HPDE6-E6E7 (cell line): Measurements from ENCODE around the gene ARL15.
"Not testable (repeated sequence)": the region's sequence is repeated elsewhere in the genome, so short reads cannot be mapped to it uniquely, and the experiment has no call there.

Experiments
- DNase-seq: peaks from one replicate; pipeline ENCODE4 v3.0.0; 2011; ENCODE audit warnings: missing footprints; ENCODE audit errors: extremely low spot score

The ARL15 gene

DNA sequence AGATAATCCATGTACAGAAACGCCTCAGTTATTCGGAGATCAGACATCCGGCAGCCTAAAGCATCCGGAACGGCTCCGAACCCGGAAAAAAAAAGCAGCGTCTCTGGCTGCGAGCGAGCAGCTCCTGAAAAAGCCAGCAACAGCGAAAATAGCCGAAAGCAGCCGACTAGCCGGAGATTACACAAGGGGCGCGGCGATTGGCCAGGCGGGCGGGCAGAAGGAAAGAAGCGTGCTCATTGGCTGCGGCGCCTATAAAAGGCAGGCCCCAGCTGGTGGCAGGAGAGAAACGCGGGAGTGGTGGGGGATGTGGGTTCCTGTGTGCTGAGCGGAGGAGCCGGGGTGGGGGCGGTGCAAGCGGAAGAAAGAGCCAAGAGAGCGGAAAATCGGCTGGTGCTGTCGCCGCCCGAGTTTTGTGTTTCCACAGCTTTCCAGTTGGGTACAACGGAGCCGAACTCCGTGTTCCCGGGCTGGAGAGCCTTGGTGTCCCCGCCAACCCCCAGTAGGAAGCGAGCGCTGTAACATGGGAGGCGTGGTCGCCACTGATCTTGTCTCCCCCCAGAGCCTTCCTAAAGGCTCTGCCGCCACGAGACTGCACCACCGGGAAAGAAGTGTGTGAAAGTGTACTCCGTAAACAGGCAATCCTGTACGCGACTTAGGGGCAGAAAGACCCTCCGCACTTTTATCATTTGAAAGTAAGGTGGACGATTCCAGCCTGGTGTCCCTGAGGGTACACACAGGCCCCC, at the start of gene ARL15:
Gene ARL15, minus strand, starts transcription at position 141 of the 743 bp plus-strand sequence.
- peak; percentile 96 for DNase-seq

DNA sequence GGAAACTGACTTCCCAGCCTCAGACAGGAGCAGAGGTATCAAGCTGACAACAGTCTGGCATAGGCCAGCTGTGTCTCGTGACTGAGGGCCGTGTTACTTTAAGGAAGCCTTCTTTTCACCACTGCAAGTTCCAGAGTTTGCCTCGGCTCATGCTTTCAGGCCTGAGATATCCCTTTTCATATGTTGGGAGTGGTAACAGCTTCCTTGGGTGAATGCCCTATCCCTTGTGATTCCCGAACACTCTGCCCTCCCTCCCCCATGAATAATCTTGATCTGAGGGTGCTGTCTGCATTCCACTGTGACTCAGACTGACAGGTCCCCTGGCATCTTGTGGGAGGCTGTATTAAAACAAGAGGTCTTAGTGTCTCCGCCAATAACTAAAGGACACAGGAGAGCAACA, 49.7 kb upstream of the ARL15 start:
- peak; percentile 57 for DNase-seq

DNA sequence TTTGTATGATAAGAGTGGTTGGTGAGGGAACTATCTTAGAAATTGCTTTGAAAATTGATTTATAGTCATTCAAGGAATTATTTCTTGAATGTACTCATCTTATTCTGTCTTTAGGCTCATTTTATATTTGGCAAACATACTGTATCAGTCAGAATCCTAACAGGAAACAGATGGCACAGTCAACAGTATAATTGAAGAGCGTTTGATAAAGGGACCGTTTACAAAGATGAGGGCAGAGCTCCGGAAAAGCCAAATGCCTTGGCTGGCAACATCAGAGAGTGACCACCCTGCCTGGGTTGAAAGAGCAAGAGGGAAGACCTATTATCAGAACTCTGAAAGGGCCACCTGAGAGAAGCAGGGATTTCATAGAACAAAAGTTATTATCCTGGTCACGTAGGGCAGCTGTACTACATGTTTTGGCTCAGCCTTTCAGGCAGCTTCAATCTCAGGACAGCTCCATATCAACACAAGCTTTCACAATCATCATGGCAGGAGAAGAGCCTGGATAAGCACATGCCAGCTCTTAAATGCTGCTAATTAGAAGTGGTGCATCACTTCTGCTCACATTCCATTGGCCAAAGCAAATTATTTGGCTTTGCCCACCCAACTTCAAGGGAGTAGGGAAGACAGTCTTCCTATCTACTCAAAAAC, 47.2 kb upstream of the ARL15 start:
- no peak for DNase-seq

DNA sequence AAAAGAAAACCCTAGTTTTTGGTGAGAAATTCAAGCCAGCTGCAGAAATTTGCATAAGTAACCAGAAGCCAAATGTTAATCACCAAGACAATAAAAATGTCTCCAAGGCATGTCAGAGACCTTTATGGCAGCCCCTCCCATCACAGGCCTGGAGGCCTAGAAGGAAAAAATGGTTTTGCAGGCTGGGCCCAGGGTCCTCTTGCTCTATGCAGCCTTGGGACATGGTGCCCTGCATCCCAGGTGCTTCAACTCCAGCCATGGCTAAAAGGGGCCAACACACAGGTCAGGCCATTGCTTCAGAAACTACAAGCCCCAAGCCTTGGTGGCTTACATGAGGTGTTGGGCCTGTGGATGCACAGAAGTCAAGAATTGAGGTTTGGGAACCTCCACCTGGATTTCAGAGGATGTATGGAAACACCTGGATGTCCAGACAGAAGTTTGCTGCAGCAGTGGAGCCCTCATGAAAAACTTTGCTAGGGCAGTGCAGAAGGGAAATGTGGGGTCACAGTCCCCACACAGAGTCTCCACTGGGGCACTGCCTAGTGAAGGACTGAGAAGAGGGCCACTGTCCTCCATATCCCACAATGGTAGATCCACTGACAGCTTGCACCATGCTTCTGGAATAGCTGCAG, 43.7 kb upstream of the ARL15 start:
- not testable (repeated sequence) for DNase-seq

DNA sequence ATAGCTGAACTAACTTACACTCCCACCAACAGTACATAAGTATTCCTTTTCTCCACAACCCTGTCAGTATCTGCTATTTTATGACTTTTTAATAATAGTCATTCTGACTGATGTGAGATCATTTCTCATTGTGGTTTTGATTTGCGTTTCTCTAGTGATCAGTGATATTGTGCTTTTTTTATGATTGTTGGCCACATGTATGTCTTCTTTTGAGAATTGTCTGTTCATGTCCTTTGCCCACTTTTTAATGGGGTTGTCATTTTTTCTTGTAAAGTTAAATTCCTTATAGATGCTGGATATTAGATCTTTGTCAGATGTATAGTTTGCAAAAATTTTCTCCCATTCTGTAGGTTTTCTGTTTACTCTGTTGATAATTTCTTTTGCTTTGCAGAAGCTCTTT, 42.2 kb upstream of the ARL15 start:
- not testable (repeated sequence) for DNase-seq

DNA sequence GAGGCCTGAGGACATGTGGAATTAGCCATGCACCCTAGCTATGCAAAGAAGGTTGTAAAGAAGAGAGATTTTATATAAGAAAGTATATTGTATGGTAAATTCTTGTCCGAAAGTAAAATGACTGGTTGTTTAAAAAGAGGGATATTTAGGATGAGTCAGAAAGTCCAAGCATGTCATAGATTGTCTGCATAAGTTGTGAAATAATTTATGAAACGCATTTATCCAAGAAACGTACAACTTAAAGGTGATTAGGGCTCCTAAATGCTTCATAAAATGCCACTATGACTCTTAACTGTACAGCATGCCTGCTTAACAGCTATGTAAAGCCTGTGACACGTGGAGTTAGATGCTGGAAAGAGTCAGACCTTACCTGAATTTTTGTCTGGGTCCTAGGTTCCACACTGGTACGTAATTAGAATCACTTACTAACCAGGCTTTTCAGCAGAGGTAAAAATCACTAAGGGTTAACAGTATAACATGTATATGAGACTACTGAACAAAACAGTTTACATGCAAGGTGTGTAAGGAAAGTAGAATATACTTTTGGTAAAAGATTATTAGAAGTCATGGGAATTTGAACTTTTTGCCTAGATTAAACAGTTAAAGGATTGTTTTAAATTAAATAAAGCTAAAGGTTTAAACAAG, 37.0 kb upstream of the ARL15 start:
- DNase-seq: no peak

DNA sequence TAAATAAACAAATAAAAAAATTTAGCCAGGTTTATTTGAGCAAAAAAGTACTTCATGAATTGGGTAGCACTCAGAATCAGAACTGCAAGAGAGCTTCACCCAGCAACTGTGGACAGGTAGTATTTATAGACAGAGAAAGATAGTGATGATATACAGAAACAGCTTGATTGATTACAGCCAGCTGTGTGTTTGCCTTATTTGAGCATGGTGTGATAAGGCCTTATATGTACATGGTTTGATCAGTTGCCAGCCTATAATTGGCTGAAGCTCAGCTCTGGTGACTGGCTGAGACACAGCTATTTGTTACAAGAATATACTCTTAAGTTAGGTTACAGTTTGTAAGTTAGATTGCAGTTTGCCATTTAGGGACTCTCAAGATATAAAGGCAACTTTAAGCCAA, 34.3 kb upstream of the ARL15 start:
- no peak for DNase-seq

DNA sequence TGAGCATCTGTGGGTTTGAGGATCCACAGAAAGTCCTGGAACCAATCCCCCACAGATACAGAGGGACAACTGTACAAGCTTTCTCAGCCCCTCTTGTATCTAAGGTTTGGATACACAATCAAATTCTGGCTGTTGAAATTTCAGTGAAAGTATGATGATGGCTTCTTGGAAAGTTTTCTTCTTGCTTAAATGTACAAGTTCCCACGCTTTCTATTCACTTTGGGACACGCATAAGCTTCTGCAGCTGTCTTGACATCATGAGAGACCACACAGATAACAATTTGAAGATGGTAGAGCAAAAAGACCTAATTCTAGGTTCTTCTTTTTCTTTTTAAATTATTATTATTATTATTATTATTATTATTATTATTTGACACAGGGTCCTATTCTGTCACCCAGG, 31.6 kb upstream of the ARL15 start:
- no peak for DNase-seq

DNA sequence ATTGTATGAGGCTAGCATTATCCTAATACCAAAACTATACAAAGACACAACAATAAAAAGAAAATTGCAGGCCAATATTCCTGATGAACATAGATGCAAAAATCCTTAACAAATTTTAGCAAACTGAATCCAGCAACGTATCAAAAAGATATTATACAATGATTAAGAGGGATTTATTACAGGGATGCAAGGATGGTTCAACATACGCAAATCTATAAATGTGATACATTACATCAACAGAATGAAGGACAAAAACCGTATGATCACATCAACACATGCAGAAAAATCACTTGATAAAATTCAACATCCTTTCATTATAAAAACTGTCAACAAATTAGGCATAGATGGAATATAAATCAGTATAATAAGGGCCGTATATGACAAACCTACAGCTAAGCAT, 27.1 kb upstream of the ARL15 start:
- no peak for DNase-seq

DNA sequence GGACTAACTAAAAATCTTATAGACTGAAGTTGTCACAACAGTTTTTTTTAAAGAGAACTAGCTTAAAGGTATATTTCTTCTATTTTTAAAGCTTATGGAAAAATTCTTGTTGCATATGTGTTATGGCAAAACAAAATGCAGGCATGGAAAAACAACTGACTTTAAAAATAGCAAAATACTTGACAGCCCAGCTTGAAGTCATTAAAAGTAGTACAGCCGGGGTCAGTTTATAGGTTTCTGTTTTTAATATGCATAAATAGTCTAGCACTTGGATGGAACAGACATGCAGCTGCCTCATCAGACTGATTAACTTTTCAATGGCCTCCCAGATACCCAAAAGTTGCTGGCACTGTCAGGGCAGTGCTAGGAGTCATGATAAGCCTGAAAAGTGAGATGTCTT, 22.3 kb upstream of the ARL15 start:
- DNase-seq: no peak

DNA sequence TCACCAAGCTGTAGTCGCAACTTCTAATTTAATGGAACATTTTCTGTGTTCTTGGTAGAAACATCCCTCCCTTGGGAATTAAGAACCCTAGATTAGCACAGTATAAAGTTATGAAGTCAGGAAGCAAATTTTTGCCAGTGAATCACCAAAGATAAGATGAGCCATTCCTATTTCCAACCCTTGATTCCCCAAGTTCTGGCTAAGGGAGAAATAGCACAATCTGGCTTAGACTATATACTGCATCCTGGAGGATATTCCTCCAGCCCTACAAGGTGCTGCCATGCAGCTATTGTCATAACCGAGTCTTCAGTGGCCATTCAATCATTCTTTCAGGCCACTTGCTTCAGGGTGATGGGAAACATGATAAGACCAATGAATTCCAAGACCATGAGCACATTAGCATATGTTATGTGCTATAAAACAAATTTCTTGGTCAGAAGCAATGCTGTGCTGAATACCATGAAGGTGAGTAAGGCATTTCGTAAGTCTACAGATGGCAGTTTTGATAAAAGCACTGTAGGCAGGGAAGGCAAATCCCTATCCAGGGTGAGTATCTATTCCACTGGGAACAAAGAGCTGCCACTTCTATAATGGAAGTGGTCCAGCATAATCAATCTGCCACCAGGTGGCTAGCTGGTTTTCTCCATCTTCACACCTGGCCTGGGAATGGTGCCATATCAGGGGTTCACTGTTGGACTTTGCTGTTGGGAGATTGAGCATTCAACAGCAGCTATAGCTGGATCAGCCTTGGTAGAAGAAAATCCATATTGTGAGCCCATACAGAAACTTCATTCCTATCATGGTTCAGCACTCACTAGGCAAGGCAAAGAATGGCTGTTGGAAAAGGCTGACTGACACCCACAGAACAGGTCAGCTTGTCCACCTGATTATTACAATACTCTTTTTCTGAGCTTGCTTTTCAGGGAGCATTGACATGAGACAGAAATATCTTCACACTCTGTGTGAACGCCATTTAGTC, 19.6 kb upstream of the ARL15 start:
- DNase-seq: peak; percentile 50

DNA sequence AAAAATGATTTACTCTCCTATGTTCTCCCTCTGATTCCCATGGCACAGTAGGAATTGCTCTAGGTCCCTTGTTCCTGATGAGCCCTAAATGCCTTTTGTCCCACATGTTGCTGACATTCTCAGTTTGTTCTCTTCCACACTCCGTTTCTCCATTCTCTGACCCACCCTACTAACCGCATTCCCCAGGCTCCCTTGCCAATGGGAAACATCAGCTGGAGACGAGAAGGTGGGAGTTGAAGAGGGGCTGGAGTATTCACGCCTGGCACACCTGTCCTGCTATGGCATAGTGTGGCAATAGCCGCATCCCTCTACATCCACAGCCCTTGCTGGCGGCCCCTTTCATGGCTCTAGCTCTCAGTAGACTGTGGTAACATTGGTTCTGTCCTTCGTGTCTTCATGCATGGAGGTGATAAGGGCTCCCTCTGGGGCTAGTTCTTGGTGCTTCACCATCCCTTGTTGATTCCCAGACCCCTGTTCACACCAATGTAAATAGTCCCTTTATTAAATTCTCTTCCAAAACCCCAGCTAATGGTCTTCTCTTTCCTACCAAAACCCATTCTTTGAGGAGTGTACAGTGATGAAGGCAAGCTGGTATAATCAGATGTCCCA, 16.4 kb upstream of the ARL15 start:
- no peak for DNase-seq

DNA sequence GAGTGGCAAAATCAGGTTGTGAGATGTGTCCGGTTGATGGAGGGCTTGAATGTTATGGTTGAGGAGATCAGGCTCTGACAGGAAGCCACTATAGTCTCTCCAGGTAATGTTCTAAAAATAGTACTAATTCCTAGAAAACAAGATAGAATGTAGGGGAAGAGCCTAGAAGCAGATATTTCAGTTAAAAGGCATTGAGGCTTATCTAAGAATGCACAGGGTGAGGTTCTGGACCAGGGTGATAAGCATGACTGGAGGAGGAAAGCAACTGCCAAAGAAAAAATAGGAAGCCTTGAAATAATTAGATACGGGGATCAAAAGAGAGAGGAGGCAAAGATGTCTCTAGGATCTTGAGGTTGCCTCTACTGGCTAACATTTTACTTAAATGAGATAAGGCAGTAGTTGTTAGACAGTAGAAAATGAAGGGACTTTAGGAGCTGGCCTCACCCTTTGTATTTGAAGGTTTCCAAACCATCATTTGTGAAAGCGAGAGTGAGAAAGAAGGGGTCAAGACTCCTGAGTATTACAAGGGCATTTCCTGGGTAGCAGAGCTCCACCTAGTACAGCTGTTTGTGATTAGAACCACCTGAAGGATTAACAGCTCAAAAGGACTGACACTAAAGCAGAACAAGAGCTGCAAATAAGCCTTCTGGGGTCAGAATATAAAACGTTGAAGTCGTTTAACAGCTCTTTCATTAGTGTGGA, 15.4 kb upstream of the ARL15 start:
- DNase-seq: no peak

DNA sequence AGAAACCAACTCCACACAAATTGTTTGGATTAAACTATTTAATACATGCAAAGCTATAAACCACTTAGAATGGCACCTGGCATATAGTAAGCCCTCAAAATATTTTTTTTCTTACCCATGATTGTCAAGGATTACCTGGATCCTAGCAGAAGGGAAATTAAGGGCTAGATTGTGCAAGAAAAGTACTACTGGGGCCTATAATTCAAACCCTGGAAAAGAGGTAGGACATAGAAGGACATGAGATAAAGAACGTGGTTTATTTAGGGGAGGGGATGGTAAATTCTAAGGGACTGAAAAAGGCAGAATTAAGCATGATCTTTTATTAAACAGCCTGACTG, 14.9 kb upstream of the ARL15 start:
- no peak for DNase-seq

DNA sequence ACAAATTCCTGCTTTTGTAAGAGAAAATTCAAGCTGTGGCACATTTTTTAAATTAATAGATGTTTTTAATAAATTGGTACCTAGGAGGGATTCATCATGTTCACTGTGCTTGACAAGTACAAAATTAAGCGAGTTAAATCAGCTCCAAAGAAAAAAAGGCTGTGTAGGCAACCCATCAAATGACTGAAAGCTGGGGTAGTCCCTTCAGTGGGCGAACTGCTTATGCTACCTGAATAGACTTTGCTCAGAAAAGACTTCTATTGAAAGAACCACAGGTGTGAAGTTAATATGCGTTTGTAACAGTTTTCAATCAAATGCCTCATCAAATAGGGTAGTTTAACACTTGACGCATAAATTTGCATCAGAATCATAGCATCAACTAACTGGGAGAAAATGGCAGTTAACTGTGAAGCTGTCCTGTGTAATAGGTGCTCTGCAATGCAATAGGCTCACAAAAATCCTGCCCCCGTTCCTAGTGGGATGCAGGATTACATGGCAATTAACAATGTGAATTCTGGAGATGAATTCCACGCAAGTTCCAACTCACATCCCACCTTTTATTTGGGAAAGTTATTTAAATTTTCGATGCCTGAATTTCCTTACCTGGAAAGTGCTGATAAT, 14.4 kb upstream of the ARL15 start:
- no peak for DNase-seq

DNA sequence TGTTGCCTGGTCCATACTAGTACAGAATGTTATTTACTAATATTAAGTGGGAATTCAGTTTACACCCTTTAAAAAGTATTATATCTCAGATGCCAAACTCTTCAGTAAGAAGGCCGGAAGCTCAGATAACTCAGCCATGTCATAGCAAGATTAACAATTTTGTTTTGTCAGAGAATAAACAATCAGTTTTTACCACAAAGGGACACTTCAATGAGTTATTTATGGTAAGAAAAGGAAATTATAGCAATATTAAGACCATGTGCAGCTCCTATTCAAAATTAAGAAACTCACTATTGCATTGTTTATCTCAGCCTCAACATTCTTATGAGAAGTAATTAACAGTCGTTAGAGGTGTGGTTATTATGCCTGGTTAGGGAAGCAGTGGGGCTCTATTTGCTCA, 13.1 kb upstream of the ARL15 start:
- DNase-seq: no peak

DNA sequence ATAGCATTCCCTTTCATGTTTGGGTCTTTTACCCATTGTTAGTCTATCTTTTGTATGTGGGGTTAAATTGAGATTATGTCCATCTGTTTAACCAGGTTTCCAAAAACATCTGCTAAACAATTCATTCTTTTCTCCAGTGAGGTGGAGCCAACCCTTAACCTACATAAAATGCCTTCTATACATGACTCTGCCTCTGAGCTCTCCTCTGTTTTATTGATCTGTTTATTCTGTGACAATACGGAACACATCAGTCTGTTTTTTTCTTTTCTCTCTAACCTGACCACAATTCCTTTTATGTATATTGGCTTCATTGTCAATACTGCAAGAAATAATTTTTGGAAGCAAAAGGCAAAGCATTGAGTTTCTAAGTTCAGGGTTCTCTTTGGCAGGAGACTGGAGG, 9.9 kb upstream of the ARL15 start:
- no peak for DNase-seq

DNA sequence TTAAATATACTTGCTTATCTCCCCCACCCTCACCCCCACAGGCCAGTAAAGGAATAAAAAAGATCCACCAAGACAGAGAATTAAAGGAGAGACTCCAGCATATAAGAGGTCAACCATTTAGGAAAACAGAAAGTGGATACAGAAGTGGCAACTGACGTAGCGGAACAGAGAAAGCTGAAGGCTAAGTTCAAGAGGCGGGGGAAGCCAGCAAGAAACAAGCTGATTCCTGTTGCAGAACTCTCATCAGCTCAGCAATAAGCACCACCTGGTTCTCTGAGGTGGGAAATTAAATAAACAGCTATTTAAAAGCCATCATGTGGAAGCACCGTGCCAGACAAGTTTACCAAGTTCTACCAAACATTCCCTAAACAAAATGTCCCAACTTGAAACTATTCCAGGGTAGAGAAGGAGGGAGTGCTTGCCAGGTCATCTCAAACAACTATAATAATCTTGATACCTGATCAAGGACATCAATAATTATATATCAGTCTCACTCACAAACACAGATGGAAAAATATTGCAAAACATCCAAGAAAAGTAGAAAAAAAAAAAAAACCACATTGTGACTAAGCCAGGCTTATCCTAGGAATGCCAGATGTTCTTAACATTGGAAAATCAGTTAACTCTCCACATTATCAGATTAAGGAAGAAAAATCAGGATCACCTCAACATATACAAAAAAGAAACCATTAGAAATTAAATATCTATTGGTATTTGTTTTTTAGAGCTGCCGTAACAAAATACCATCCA, 7.3 kb upstream of the ARL15 start:
- DNase-seq: no peak
